Activated T-cell treated with anti-CD3 and anti-CD28 coated beads, Interleukin-2, amount 50 U/mL, for 4 hours (primary cell): ENCODE data around the gene HIPK3. TPM values are rescaled to one million over a fixed set of nuclear protein-coding genes. Genes with fewer than 3 reads are reported as not detected.

ENCODE experiments used
- ATAC-seq, 2 donors: fragments of 200-7000 bp; cut with Tn5 transposase; one replicate each; pipeline ENCODE4 v1.10.0; 2021
- DNase-seq: peaks from one replicate; pipeline ENCODE4 v3.0.0-alpha.2; 2020
- H3K27me3 Mint-ChIP-seq: one replicate; pipeline ENCODE4 v1.8.0; 2021; ENCODE audit warnings: low read depth, mixed read lengths
- H3K36me3 Mint-ChIP-seq: one replicate; pipeline ENCODE4 v1.8.0; 2022; ENCODE audit warnings: mixed read lengths; ENCODE audit not compliant: insufficient read depth
- H3K4me1 Mint-ChIP-seq: one replicate; pipeline ENCODE4 v1.8.0; 2021; ENCODE audit warnings: low read depth, mixed read lengths
- H3K4me3 Mint-ChIP-seq: one replicate; pipeline ENCODE4 v1.8.0; 2021; ENCODE audit warnings: mild to moderate bottlenecking, moderate library complexity, mixed read lengths
- H3K9me3 Mint-ChIP-seq: one replicate; pipeline ENCODE4 v1.8.0; 2021; ENCODE audit warnings: mixed read lengths
- total RNA-seq, 3 donors: library from RNA; stranded (reverse); gene quantifications; one replicate each; pipeline ENCODE4 v1.2.1, GENCODE V29; 2021

HIPK3 gene
- total RNA-seq, 3 donors from 2014 or later, result 34.6 to 39.3 (median 34.7) TPM

DNA sequence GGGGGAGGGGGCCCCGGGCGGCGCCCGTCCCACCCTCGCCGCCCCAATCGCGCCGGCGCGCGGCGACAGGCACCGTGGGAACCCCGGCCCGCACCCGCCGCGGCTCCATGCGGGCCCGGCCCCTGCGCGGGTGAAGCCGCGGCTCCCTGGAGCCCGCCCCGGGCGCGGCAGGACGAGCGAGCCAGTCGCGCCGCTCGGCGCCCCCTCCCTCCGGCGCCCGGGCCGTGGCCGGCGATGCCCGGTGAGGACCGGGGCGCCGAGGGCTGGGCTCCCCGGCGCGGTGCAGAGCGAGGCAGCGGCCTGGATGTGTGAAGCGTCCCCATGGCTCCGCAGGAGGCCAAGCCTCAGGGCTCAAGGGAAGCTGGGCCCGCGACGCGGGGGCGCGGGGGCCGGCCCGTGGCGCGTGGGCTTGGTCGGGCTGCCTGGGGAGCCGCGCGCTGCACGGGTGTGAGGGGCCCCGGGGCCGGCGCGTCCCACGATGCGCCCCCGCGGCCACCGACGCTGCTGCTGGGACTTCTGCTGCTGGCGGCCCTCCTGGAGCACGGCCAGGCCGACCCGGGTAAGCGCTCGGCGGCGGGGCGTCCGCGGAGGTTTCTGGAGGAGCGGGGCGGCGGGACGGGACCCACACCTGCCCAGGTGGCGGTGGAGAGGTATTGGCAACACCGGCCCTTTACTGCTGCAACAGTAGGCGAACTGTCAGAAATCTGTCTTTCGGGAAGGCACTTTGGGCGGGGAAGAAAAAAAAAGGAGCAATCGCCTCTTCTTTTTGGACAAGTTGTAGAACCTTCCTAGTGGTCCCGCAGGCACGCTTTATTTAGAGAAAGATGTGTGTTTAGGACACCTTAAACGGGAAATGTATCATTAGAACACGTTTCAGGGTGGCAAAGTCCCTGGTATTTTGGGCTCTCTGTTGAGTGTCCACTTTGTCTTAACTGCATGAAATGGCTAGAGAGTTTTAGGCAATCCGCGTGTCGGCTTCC is 119.4 kb downstream of the HIPK3 start:
- H3K4me1 Mint-ChIP-seq, result peaks cover 3% of the 10 kb centered on the region
- peaks cover 51% of the 10 kb centered on the region for H3K27me3 Mint-ChIP-seq
- no peak overlapping the region for H3K4me3 Mint-ChIP-seq
- DNase-seq, result no peak
- no peaks in the 10 kb centered on the region for H3K9me3 Mint-ChIP-seq
- no peaks in the 10 kb centered on the region for H3K36me3 Mint-ChIP-seq
- ATAC-seq, result peak; percentile 33 to 43

DNA sequence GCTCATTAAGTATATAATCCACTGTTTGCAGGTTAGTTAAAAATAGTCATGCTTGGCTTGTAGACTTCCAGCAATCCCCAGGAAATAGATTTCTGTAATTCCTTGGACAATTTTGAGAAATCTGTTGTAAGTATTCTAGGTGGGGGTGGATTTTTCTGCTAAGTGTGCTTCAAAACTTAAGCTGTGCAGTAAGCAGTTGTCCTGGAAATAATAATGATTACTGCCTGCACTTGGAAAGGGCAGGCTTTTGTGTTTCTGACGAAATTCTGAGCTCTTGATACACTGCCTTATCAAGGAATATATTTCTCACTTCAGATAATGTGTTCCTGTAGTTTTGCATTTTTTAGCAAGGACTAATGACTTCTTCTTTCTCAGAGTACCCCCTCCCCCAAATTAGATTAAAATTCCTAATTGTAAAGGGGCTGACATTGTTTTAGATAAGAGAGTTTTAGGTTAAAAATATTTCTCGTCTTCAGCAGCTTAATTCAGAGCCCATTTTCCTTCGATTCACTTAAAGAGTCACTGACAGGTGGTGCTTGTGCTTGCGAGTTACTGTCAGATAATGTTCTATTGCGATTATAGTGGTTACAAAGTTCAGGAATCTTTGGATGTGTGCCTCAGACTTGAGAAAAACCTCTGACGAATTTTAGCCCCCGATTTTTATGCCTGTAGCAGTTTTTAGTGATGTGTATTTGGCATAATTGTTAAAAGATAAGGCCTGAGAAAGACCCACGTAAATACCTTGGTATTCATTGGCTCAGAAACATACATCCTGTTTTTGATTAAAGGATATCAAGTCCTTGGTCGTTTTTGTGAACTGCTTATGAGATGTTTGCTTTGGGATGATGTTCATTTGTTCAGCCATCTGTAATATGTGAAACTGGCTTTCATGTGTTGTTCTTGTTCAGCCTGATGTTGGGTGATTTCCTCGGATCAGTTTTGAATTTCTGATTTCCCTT is 120.5 kb downstream of the HIPK3 start:
- ATAC-seq (no peak), DNase-seq (no peak)
- Mint-ChIP-seq H3K9me3 (no peaks in the 10 kb centered on the region), H3K4me1 (peaks cover 3% of the 10 kb centered on the region), H3K36me3 (no peaks in the 10 kb centered on the region), H3K4me3 (no peak overlapping the region), H3K27me3 (peaks cover 49% of the 10 kb centered on the region)

DNA sequence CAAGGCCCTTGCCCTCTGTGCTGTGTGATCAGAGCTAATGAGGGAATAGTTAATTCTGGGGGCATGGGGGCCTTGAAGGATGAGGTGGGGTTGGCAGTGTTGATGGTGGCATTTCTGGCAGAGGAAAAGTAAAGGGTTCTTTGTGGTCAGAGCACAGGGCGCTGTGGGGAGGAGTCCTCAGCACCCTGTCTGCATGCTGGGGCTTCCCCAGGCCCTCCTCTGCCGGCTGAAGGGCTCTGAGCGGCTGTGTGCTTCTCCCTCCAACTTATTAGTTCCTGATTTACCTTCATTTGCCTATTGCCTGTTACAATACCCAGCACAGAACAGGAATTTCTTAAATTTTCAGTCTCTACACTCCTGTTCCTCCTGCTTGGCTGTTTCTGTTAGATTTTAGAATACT is 122.8 kb downstream of the HIPK3 start:
- DNase-seq (no peak), ATAC-seq (no peak)
- Mint-ChIP-seq H3K27me3 (peaks cover 34% of the 10 kb centered on the region), H3K4me3 (no peak overlapping the region), H3K9me3 (no peaks in the 10 kb centered on the region), H3K4me1 (peaks cover 3% of the 10 kb centered on the region), H3K36me3 (no peaks in the 10 kb centered on the region)

DNA sequence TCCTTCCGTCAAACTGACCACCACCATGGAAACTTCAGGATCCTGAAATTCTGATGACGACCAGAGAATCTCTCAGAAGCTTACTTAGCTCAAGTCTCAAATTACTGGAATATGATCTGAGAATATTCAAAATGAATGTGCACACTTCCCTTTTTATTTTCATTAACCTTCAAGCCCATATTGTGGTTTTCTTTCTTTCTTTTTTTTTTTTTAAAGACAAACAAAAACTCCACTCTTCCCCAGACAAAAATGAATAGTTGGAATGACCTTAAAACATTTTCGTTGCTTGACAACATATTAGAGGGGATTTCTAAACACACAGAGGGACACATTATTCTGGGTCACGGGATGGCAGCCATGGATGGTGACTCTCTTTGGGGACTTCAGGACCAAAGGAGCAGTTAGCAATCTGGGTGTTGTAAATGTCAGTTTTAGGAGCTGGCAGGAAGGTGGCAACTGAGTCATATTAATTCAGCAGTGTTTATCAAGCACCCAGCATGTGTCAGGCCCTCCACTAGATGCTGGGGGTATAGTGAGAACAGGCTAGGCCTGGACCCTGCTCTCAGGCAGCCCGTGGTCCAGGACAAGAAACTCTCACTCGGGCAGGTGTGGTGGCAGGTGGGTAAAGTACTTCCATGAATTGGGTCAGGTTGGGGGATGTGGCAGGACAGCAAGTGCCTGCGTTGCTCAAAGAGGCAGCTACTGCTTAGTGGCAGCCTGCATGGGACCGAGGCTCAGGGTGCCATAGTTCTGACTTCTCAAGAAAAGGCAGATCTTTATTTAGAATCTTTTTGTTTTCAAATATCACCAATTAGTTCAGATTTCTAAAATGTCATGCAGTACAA is 126.1 kb downstream of the HIPK3 start:
- Mint-ChIP-seq H3K4me3 (no peak overlapping the region), H3K4me1 (no peaks in the 10 kb centered on the region), H3K36me3 (no peaks in the 10 kb centered on the region), H3K9me3 (peaks cover 3% of the 10 kb centered on the region), H3K27me3 (peaks cover 15% of the 10 kb centered on the region)
- ATAC-seq (no peak), DNase-seq (no peak)

DNA sequence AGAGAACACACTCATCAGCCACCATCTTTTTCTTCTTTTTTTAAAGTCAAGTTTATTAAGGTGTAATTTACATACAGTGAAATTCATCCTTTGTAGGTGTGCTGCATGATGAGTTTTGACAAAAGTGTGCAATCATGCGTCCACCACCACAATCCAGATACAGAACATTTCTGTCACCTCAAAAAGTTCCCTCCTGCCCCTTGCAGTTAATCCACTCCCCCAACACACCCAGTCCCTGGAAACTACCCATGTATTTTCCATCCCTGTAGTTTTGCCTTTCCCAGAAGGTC is 126.7 kb downstream of the HIPK3 start:
- H3K4me1 Mint-ChIP-seq, result no peaks in the 10 kb centered on the region
- H3K9me3 Mint-ChIP-seq, result peaks cover 3% of the 10 kb centered on the region
- ATAC-seq (no peak), DNase-seq (no peak)
- peaks cover 10% of the 10 kb centered on the region for H3K27me3 Mint-ChIP-seq
- no peak overlapping the region for H3K4me3 Mint-ChIP-seq
- no peaks in the 10 kb centered on the region for H3K36me3 Mint-ChIP-seq

DNA sequence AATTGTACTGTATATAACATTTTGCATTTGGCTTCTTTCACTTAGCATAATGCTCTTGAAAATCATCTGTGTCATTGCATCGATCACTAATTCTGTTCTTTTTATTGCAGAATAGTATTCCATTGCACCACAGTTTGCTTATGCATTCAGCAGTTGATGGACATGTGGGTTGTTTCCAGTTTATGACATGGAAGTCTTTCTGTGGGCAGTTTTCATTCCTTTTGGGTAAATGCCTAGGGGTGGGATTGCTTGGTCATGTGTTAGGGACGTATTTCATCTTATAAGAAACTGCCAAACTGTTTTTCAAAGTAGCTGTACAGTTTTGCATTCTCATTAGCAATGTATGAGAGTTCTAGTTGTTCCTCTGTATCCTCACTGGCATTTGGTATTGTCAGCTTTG is 127.0 kb downstream of the HIPK3 start:
- Mint-ChIP-seq H3K36me3 (no peaks in the 10 kb centered on the region), H3K4me1 (no peaks in the 10 kb centered on the region), H3K9me3 (peaks cover 3% of the 10 kb centered on the region), H3K27me3 (peaks cover 9% of the 10 kb centered on the region), H3K4me3 (no peak overlapping the region)
- ATAC-seq (no peak), DNase-seq (no peak)

DNA sequence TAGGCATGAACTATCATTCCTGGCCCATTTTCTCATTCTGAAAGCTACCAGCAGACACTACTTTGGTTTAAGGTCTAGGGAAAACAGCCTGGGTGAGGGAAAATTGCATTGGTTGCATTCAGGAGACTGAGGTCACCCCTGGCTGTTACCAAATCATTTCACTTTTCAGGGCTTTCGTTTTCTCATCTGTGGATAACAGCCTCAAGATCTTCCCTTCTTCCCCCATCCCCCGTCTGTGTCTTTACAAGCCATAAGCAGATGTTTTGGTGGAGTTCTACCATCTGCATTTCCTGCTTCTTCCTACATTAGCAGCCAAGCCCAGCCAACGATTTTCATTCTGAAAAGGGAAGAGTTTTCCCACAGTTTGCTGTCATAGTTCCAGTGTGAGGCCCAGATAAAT is 130.4 kb downstream of the HIPK3 start:
- ATAC-seq, result no peak
- H3K9me3 Mint-ChIP-seq, result peaks cover 3% of the 10 kb centered on the region
- no peak for DNase-seq
- no peaks in the 10 kb centered on the region for H3K4me1 Mint-ChIP-seq
- H3K27me3 Mint-ChIP-seq, result peaks cover 2% of the 10 kb centered on the region
- no peak overlapping the region for H3K4me3 Mint-ChIP-seq
- H3K36me3 Mint-ChIP-seq, result no peaks in the 10 kb centered on the region

DNA sequence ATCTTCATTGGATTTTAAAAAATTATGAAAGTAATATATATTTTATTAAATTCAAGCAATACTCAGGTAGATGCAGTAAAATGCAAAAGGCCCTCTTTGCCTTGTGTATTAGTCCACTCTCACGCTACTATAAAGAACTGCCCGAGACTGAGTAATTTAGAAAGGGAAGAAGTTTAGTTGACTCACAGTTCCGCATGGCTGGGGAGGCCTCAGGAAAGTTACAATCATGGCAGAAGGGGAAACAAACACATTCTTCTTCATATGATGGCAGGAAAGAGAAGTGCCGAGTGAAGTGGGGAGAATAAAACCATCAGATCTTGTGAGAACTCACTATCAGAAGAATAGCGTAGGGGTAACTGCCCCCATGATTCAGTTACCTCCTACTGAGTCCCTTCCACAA is 130.8 kb downstream of the HIPK3 start:
- H3K36me3 Mint-ChIP-seq, result no peaks in the 10 kb centered on the region
- peaks cover 2% of the 10 kb centered on the region for H3K27me3 Mint-ChIP-seq
- DNase-seq (no peak), ATAC-seq (no peak)
- H3K4me3 Mint-ChIP-seq, result no peak overlapping the region
- no peaks in the 10 kb centered on the region for H3K4me1 Mint-ChIP-seq
- peaks cover 3% of the 10 kb centered on the region for H3K9me3 Mint-ChIP-seq

DNA sequence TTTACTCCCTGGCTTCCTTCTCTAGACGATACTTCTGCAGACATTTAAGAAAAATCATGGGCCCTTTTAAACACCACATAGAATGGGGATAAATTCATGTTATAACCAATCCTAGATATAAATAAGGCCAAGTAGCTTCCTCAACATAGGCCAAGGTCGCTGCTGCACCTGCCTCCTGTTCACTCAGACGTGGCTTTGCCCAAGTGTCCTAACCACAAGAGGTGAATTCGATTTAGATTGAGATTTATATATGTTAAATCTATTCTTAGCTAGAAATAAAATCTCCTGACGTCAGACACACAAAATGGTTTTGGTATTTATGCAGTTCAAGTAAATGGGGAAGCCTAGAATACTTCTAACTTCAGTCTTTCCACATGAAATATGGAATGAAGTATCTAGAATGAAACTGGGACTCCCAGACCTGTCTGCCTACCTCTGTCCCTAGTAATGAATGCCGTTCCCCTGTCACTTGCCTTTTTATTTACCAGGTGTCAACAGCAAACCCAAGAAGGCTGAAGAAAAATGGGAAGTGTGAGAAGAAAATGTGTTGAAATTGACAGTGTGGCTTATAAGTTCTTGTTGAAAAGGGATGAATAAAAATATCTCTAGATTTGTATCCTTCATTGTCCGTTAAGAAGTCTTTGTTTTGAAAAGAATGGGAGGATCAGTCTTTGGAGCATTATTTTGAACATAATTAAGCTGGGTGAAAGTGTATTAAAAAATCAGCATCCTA is 131.8 kb downstream of the HIPK3 start:
- Mint-ChIP-seq H3K36me3 (no peaks in the 10 kb centered on the region), H3K4me3 (no peak overlapping the region), H3K4me1 (no peaks in the 10 kb centered on the region), H3K9me3 (peaks cover 3% of the 10 kb centered on the region), H3K27me3 (peaks cover 6% of the 10 kb centered on the region)
- DNase-seq (no peak), ATAC-seq (no peak)

DNA sequence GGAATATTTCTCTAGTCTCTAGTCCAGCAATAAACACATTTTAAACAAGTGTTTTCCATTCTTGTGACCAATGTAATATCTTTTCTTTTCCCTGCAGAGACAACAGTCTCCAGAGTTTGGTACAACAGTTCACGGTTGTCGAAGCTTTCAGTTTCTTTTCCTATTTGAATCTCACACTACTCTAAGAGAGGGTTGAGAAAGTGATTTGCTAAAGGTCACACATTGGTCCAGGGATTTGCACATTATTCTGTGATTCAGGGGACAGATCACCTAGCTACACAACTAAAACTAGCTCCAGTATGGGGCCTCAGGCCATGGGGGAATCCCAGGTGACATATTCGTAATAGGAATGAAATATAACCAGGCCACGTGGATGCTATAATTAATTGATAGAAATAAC is 132.5 kb downstream of the HIPK3 start:
- Mint-ChIP-seq H3K4me3 (no peak overlapping the region), H3K9me3 (peaks cover 3% of the 10 kb centered on the region), H3K4me1 (no peaks in the 10 kb centered on the region), H3K36me3 (no peaks in the 10 kb centered on the region), H3K27me3 (peaks cover 6% of the 10 kb centered on the region)
- DNase-seq (no peak), ATAC-seq (no peak)

DNA sequence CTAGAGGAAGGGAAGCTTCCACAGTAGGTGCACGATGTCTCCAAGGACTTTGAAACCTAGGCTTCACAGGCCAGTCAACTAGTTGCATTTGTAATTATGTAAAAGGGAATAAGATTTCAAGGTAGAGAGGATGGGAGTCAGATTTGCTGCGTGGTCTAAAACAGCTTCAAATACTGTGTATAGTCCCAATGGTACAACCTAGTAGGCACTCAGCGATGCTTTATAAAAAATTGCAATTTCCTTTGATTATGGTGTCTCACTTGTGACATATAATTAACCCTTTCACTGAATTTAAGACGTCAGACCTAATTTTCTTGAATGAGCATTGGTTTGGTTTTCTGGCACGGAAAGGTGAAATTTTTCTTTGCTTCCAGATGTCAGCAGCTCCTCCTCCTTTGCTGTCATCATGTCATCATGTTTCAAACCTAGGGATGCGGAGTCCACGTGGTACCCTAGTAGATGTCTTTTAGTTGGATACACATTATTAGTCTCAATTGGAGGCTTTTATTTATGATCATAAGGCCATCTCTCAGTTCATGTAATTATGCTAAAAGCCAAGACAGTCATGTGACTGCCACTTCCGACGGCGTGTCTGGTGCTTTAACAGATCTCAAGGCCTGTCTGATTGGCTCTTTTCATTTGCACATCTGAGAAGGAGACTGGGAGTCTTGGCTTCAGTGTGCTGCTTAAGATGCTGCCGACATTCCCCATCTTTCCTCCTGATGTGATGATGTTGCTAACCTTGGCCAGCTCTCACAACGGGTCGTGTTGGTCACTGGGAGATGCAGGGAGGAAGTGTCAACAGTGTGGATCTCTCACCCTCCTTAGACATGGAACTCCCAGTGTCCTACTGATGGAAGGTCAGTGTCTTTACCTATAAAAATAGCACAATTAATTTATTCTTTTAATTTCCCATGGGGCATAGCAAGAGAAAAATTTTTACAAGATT is 134.0 kb downstream of the HIPK3 start:
- H3K36me3 Mint-ChIP-seq, result no peaks in the 10 kb centered on the region
- peaks cover 7% of the 10 kb centered on the region for H3K27me3 Mint-ChIP-seq
- no peak for DNase-seq
- no peak for ATAC-seq
- H3K4me3 Mint-ChIP-seq, result no peak overlapping the region
- no peaks in the 10 kb centered on the region for H3K9me3 Mint-ChIP-seq
- H3K4me1 Mint-ChIP-seq, result no peaks in the 10 kb centered on the region

DNA sequence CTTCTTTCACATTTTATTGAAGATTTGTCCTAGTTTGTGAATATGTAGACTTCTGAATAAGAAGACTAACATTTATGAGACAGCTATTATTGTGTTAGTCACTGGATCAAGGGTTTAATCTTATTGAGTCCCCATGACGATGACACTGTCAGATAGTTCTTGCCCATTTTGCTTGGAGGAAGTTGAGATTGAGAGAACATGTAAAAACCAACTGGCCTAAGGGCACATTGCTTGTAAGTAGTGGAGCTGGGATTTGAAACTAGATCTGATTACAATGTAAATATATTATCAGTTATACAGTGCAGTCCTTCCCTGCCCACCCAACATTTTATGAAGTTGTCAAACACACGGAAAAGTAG is 134.7 kb downstream of the HIPK3 start:
- H3K4me1 Mint-ChIP-seq, result no peaks in the 10 kb centered on the region
- ATAC-seq (no peak), DNase-seq (no peak)
- no peak overlapping the region for H3K4me3 Mint-ChIP-seq
- no peaks in the 10 kb centered on the region for H3K36me3 Mint-ChIP-seq
- peaks cover 8% of the 10 kb centered on the region for H3K27me3 Mint-ChIP-seq
- no peaks in the 10 kb centered on the region for H3K9me3 Mint-ChIP-seq
